Activated gamma-delta T cell (primary cell): ENCODE results near the gene NKD2.
"Not testable (repeated sequence)": the region's sequence is repeated elsewhere in the genome, so short reads cannot be mapped to it uniquely, and the experiment has no call there.

Source experiments
- DNase-seq: peaks from one replicate; lab custom pipeline; 2025; lab: John Stamatoyannopoulos, UW

Gene NKD2

GRCh38 chr5:1069720-1070088 lies 61.1 kb downstream of the NKD2 start:
- DNase-seq: no peak

- DNase-seq: no peak
Measured at GRCh38 chr5:1073239-1074102, 64.9 kb downstream of the NKD2 start.

GRCh38 chr5:1074226-1074625 lies 65.6 kb downstream of the NKD2 start:
- DNase-seq: no peak

GRCh38 chr5:1074816-1075554 lies 66.4 kb downstream of the NKD2 start:
- DNase-seq: no peak

- DNase-seq: no peak
Measured at GRCh38 chr5:1075555-1075881, 66.9 kb downstream of the NKD2 start.

- no peak for DNase-seq
Measured at GRCh38 chr5:1075931-1076330, 67.3 kb downstream of the NKD2 start.

GRCh38 chr5:1076406-1076805 lies 67.8 kb downstream of the NKD2 start:
- DNase-seq: no peak

- no peak for DNase-seq
Measured at GRCh38 chr5:1077026-1077425, 68.4 kb downstream of the NKD2 start.

GRCh38 chr5:1077491-1078020 lies 69.0 kb downstream of the NKD2 start:
- DNase-seq: no peak

- DNase-seq: no peak
Measured at GRCh38 chr5:1078206-1078605, 69.6 kb downstream of the NKD2 start.

- DNase-seq: no peak
Measured at GRCh38 chr5:1078851-1079250, 70.2 kb downstream of the NKD2 start.

- no peak for DNase-seq
Measured at GRCh38 chr5:1079486-1079885, 70.9 kb downstream of the NKD2 start.

- DNase-seq: no peak
Measured at GRCh38 chr5:1079961-1080360, 71.4 kb downstream of the NKD2 start.

- DNase-seq: no peak
Measured at GRCh38 chr5:1080432-1080831, 71.8 kb downstream of the NKD2 start.

GRCh38 chr5:1081519-1081918 lies 72.9 kb downstream of the NKD2 start:
- DNase-seq: no peak

GRCh38 chr5:1083026-1083425 lies 74.4 kb downstream of the NKD2 start:
- DNase-seq: not testable (repeated sequence)

GRCh38 chr5:1083823-1084605 lies 75.4 kb downstream of the NKD2 start:
- DNase-seq: no peak

GRCh38 chr5:1085391-1085790 lies 76.8 kb downstream of the NKD2 start:
- no peak for DNase-seq

- DNase-seq: no peak
Measured at GRCh38 chr5:1086137-1086536, 77.5 kb downstream of the NKD2 start.

- no peak for DNase-seq
Measured at GRCh38 chr5:1086871-1087270, 78.3 kb downstream of the NKD2 start.

GRCh38 chr5:1087428-1087827 lies 78.8 kb downstream of the NKD2 start:
- no peak for DNase-seq

GRCh38 chr5:1088031-1088430 lies 79.4 kb downstream of the NKD2 start:
- DNase-seq: no peak
